GM03348 (cell line): ENCODE results near the gene ZIC2.
"Not testable (repeated sequence)": the region's sequence is repeated elsewhere in the genome, so short reads cannot be mapped to it uniquely, and the experiment has no call there.

Experiments
- DNase-seq: peaks from one replicate; pipeline ENCODE4 v3.0.0; 2012; ENCODE audit warnings: low spot score

Gene ZIC2

DNA sequence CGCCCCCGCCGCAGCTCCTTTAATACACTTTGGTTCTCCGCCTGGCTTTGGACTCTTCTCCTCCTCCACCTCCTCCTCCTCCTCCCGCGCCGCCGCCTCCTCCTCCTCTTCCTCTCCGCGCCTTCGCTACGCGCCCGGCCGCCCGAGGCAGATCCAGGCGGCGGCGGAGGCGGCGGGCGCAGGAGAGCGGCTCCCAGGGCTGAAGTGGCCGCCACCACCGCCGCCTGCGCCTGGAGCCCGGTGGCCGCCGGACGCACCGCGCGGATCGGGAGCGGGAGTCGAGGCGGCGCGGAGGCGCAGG, at the start of gene ZIC2:
TSS of gene ZIC2 (plus strand) at position 50 of the 301 bp plus-strand sequence. CDS start 281 bp downstream, outside the sequence.
- no peak for DNase-seq

DNA sequence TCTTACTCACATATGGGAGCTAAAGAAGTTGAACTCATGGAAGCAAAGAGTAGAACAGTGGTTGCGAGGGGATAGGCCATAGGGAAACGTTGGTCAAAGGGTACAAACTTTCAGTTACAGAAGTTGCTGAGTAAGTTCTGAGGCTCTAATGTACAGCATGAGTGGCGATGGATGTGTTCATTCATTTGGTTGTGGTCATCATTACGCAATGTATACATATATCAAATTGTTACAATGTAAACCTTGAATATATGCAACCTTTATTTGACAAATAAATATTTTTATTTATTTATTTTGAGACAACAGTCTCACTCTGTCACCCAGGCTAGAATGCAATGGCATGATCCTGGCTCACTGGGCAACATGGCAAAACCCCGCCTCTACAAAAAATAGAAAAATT, 48.7 kb upstream of the ZIC2 start:
- DNase-seq = no peak

DNA sequence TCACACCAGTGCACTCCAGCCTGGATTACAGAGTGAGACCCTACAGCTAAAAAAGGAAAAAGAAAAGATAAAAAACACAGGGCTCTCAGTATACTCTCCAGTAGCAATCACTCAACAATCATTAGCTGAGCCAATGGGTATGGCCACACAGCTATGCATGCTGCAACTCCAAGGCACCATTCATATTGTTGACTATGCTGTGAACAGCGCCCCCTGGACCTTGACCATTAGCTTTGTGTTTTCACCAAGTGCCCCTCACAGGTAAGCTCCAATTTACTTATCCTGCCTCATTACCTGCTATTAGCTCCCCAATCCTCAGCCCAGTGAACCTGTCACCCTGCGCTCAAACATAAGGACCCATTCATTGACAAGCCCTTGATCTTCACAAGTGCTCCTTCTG, 45.8 kb upstream of the ZIC2 start:
- no peak for DNase-seq

DNA sequence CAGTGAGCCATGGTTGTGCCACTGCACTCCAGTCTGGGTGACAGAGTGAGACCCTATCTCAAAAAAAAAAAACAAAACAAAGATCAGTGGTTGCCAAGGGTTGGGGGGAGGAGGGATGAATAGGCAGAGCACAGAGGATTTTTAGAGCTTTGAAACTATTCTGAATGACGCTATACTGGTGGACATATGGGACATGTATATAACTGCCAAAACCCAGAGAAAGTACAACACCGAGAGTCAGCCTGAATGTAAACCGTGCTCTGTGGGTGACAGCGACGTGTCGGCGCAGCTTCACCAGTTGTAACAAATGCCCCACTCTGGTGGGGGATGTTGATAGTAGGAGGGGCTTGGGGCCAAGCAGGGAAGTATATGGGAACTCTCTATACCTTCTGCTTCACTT, 42.9 kb upstream of the ZIC2 start:
- no peak for DNase-seq

DNA sequence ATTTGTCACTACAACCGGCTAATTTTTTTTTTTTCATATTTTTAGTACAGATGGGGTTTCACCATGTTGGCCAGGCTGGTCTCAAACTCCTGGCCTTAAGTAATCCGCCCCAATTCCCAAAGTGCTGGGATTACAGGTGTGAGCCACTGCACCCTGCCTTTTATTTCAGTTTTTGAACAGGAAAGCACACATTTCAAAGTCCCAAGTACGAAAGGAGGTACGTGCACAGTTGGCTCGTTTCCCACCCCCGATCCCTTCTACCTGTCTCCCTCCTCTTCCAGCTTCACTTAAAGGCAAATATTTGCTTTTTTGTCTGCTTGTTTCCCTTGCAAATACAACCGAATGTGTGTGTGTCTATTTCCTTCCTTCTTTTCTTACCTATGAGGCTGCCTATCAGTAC, 40.5 kb upstream of the ZIC2 start:
- DNase-seq = no peak

DNA sequence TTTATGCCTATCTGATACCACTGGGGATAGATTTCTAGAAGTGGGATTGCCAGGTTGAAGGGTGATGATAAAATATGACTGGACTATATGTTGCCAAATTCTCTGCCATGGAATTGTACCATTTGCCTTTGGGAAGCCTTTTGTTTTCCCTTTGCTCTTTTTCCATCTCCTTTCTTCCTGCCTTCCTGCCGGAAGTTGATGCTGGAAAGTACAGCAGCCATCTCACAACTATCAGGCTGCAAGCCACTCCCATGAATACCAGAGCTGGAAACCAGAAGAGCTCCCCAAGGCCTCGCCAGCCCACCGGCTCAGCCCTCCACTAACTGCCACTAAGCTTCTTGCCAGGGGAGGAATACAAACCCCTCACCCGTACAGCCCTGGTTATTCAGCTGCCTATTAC, 39.7 kb upstream of the ZIC2 start:
- DNase-seq = no peak

DNA sequence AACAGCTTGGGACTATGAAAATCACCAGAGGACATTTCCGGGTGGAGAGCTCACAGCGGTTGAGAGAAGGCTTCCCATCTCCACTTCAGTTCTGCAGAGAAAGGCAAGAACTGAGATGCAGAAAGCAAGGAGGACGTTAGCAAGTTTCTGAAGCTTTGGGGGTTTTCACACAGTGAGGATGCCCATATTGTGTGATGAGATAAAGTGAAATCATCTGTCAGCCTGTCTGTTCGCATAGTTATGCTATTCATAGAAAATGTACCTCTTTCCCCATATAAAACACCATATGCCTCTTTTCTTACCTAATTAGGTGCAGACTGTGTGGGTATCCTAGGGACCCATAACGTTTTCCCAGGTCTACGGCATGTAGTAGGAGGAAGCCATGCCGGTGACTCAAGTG, 37.5 kb upstream of the ZIC2 start:
- no peak for DNase-seq

DNA sequence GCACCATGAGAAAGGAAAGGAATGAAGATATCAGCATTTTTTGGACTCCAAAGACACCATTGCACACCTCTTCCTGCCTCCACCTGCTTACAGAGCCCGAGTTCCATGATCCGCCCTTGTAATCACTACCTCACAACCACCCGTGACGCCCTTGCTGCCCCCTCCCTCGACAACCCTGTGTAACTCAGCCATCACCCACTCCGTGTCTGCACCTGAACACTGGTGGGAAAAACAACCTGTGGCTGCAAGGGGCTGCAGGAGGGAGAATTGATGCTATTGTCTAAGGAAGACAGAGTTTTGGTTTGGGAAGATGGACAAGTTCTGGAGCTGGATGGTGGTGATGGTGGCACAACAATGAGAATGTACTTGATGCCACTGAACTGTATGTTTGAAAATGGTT, 37.0 kb upstream of the ZIC2 start:
- DNase-seq = no peak

DNA sequence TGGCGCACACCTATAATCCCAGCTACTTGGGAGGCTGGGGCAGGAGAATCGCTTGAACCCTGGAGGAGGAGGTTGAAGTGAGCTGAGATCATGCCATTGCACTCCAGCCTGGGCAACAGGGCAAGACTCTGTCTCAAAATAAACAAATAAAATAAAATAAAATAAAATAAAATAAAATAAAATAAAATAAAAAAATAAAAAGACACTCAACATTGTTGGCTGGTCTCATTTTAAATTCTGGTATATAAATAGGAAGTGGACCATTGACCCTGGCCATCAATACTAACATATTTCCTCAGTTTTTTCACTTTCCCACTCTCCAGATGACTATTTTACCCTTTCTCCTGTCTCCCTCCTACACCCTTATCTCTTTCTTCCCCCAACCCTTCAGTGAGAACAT, 36.1 kb upstream of the ZIC2 start:
- DNase-seq = not testable (repeated sequence)

DNA sequence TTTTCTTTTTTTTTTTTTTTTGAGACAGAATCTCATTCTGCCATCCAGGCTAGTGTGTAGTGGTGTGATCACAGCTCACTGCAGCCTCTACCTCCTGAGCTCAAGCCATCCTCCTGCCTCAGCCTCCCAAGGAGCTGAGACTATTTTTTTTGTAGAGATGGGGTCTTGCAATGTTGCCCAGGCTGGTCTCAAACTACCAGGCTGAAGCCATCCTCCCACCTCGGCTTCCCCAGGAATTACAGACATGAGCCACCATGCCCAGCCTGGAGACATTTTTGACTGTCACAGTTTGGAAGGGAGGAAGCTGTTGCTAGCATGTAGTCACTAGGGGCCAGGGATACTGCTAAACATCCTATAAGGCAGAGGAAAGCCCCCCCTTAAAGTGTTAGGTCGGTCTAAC, 33.9 kb upstream of the ZIC2 start:
- DNase-seq = no peak

DNA sequence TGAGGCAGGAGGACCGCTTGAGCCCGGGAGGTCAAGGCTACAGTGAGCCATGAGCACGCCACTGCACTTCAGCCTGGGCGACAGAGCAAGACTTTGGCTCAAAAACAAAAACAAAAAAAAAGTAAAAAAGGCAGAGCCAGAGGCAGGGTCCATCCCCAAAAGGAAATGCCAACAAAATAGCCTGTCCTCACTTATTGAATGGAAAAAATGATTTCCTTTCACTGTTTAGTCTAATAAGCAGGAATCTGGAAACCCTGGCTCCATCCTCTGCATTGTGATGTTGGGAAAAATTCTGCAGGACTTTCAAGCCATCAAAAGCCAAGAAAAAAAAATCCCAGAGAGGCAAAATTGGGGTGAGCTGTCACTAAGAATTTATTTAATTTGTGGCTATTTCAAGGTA, 33.2 kb upstream of the ZIC2 start:
- no peak for DNase-seq

DNA sequence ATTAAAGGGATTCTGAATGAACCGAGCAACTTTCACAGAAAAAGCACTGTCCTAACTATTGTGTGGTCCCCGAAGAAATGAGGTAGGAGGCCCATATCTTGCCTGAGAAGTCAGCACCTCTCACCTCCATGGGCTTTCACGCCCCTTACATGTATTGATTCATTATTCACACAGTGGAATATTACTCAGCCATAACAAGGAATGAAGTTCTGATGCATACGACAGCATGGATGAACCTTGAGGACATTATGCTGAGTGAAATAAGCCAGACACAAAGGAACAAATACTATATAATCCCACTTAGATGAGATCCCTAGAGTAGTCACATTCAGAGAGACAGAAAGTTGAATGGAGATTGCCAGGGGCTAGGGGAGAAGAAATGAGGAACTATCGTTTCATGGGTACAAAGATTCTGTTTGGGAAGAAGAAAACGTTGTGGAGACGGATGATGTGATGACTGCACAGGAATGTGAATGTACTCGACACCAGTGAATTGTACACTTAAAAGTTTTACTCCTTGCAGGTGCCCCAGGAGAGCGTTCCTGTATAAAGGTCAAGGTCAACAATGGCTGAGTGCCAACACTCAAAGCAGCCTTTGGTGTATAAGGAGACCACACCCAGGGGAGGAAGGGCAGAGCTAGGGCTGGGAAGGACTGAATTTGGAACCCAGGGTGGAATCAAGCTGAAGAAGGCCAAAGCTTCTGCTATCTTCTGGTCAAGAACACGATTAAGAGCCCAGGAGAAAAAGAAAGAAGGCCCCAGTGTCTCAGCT, 32.5 kb upstream of the ZIC2 start:
- DNase-seq = no peak

DNA sequence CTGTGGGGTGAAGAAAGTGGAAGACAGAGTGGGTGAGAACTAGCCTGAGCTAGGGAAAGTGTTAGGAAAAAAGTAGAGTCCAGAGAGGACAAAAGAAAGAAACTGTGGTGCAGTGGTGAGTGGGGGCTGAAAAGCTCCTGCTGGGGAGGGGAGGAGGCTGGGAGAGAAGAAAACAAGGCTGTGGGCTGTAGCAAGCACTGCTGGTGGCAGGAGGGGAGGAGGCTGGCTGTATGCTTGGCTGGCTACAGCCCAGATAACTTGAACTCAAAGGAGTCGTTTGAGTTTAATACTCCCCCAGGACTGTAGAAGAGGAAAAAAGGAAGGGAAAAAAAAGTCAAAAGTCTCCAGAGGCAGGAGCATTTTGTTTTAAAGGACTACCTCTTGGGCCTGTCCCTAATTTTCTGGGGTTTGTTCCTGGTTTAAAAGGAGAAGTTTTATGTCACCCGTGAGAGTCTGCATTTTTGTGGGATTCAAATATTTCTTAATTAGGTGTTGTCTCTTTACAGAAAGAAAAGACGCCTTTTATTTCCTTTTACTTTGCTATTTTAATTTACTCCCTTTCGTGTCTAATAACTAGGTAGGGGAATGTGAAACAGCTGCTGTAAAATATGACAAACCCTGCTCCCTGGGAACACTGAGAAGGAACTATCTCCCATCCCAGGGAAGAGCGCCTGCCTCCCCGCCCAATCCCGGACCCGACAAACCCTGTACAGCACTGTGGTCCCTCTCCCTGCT, 31.7 kb upstream of the ZIC2 start:
- no peak for DNase-seq

DNA sequence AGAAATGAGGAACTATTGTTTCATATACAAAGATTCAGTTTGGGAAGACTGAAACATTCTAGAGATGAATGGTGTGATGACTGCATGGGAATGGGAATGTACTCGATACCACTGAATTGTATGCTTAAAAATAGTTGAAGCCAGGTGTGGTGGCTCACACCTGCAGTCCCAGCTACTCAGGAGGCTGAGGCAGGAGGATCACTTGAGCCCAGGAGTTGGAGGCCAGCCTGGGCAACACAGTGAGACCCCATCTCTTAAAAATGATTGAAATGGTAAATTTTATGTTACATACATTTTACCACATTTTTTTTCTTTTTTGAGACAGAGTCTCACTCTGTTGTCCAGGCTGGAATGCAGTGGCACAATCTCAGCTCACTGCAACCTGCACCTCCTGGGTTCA, 29.9 kb upstream of the ZIC2 start:
- DNase-seq = not testable (repeated sequence)

DNA sequence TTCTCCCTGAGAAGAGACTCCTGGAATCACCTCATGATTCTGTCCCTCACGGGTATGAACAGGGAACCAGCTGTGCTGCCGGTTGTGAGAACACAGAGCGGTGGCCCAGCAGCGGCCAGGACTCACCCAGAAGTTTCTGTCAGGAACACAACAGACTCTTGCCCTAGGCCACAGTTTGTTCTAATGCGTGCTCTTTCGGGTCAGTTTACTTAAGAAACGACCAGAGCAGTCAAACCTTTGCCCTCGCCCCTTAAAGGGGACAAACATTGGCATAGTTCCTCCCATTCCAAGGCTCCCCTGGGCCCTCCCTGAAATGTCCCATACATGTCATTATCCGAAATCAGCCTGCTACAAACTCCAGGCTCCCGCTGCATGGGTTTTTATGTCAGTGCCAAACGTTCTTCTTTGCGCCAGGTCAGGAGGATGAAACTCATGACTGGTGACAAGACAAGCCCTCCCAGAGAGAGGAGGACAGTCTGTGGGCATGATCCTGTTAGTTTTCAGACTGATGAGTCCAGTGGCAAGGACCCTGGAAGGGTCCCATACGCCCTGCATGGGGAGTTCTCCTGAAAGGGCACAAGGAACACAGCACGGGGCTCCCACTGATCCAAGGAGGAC, 28.3 kb upstream of the ZIC2 start:
- DNase-seq = no peak

DNA sequence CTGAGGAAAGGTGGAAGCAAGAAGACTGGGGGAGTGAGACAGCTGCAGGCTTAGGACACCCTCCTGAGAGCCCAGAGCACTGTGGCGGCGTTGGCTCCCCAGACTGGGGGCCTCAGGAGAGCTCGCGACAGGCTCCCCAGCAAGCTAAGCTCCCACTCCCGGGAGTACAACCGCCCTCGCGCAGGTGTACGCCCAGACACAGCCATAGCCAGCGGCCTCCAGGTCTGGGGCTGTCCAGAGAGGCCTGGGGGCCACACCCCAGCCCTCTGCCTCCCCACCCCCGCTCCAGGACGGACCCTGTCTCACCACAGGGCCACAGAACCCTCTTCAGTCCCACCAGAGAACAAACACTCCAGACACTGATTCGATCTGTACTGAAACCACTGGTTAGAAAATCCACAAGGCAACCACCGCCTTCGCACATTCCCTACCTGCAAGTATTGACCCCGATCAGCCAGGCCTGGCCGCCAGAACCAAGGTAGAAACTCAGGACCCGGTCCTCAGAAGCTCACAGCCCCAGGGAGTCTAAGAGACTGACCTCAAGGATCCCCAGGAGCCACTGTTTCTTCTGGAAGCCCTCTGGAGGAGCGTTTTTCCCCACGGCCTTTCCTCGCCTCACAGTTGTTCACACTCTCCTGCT, 26.4 kb upstream of the ZIC2 start:
- no peak for DNase-seq

DNA sequence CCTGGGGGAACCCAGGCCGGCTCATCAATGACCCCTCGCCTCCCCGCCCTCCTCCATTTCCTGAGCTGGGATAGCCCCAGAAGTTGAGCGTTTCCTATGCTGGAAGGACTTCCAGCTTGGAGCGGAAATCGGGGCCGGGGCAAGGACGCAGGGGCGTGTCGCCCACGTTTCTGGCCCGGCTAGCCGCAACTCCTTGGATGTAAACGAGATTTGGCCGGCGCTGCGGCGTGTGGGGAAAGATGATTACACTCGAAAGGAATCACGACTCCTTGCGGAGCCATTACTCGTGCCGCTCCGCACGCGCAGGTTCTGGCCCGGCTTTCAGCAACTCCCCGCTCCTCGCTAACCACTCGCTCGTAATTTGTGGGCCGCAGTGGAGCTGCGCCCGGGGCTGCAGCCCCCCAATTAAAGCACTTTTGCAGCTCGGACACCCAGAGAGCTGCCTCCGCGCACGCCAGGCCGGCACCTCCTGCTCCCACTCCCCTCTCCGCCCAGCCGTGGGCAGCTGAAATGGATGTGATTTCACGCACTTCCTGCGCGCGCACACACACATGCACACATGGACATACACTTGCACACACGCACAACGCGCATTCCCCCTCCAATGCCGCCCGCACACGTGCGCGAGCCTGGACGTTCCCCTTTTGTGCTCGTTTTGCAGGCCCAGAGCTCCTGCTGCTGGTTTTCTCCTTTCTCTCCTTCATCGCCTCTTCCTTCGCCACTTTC, 25.7 kb upstream of the ZIC2 start:
- DNase-seq = peak; percentile 68

DNA sequence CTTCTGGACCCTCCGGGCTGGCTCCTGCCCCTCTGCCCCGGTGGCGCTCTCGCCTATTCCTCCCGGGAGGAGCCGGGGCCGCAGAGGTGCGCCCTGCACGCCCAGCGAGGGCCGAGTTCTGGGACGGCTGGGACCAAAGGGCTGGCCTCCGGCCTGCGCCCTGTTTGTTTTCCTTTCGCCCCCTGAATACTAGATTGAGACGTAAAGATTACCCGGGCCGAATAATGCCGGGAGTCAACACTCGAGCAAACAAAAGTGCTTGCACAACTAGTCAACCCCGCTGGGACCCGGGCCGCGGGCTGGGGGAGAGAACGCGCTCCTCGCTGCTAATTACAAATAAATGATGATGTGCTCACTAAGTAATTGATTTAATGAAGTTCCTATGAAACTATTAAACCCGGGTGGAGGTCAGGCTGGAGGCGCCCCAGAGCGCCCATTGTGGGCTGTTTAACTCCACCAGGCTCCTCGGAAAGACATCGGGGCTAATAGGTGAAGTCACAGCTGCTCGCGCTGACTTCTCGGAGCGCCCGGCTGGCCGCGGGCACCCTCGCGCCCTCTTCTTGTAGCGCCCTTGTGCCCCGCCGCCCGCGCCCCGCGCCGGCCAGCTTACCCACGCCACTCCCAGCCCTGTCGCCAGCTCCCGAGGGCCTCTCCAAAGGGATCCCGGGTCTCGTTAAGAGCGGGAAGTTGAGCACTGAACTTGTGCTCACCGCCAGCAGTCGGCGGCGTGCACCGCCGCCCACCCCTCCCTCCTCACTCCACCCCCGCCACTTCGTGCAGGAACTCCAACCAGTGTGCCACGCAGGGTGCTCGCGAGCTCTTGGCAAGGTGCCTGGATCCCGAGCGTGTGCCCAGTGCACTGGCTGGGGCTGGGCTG, 24.9 kb upstream of the ZIC2 start:
- no peak for DNase-seq

DNA sequence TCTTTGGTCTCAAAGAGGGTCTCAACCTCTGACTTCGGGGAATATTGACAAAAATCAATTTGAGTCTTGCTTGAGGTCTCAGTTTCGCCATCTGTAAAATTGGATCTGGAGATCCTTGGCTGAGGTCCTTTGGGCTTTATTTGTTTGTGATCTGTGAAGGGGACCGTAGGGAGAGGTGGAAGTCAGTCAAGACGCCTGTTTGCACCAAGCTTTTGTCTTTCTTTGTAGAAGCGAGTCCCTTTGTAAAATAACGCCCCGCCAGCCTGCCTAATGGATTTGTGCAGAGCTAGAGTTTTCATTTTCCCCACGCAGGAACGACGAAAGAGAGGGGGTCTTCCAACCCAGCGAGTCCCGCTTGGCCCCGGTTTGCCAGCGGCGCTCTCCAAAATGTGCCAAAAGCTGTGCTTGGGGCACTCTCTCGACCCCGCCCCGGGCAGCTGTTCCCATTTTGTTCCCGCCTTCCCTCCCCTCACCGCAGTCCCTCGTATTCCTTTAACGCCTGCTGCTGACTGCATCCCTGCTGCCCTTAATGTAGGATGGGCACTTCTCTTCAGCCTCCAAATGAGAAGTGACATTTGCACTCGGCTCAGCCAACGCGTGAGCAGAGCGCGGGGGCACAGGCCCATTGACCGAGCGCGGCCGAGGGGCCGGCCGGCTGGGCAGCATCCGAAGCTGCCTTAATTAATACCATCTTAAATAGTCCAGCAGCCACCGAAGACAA, 23.0 kb upstream of the ZIC2 start:
- DNase-seq = no peak

DNA sequence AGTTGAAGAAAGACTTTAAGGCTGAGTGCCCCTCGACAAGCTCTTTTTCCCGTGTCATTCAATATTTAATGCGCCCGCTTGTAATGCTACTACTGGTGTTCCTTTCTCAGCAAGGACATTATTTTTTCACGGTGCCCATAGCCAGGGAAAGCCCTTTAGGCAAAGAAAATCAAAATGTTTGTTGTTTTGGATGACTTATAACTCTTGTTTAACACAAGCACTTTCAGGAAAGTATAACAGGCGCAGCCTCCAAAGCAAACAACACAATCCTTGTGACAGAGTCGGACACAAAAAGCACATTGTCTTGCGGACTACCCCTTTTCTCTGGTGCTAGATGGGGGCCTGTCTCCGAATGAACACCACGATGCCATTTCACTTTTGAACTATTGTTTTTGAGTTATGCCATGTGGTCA, 22.5 kb upstream of the ZIC2 start:
- no peak for DNase-seq
